ENCODE measurements around the gene OR5H1.
"Not testable (repeated sequence)": the region's sequence is repeated elsewhere in the genome, so short reads cannot be mapped to it uniquely, and the experiment has no call there.

Gene OR5H1

DNA sequence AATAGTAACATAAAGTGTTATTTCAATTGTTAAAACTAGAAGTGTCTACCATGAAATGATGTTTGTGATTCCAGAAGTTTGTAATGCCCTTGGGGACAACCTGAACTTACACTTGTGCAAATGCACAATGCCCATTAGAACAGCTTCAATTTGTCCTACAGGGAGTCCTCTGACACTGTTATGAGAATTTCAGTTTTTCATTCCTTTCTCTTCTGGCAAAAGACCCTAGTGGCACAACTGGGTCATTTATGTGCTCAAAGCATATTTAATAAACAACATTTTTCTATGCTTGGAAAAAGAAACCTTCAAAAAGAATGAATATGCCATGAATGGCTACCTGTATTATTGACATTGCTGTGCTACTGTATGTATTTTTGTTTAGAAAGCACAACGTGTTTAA is at the start of gene OR5H1:
TSS of gene OR5H1 (plus strand) at position 301 of the 400 bp plus-strand sequence. CDS start 1,977 bp downstream, outside the sequence.
- DNase-seq (ENCODE audit: low read depth in 2 of 3, low spot score in 1 of 3), result no peak

DNA sequence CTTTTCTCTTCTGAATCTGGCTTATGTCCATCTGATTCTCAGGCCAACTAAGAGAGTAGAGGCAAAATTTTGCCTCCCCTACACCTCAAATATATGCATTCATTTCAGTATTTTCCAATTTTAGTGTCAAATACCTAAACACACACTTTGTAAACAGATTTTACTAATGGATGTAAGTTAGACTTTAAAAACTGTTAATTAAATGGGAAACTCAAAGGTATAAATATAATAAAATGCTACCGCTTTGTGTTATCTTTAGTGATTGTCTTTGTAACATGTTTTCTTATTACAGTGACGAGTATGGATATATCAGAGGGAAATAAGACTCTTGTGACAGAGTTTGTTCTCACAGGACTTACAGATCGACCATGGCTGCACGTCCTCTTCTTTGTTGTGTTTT is 43.6 kb upstream of the OR5H1 start, which contains the start of gene OR5AC2:
TSS of gene OR5AC2 (plus strand) at position 301 of the 400 bp plus-strand sequence. CDS start at position 301, 0 bp downstream.
- no peak for DNase-seq (ENCODE audit: low read depth in 2 of 3, low spot score in 1 of 3)

DNA sequence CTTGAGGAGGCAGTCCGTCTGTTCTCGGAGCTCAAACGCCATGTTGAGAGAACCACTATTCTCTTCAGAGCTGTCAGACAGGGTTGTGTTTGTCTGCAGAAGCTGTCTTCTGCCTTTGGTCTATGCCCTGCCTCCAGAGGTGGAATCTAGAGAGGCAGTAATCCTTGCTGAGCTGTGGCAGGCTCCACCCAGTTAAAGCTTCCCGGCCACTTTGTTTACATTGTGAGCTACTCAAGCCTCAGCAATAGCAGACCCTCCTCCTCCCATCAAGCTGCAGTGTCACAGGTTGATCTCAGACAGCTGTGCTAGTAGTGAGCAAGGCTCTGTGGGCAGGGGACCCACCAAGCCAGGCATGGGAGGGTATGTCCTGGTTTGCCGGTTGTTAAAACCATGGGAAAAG is 34.6 kb upstream of the OR5H1 start:
- DNase-seq (ENCODE audit: low read depth in 2 of 3, low spot score in 1 of 3), result no peak

DNA sequence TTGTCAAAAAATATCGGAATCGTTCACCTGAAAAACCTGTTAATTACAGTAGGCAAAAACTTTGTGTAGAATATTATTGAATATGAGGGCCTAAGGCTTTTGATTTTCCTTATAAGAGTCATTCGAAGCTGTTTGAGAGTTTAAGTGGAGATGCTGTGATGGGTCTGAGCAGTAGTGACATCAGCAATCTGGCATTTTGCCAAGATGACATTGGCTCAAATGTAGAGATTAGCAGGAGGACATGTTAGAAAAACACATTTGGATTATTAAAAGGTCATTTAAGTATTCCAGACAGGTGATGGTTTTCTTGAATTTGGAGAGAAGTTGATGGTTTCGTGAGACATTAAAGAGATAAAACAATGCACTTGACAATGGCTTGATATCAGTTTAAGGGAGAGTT is 30.7 kb upstream of the OR5H1 start:
- no peak for DNase-seq (ENCODE audit: low read depth in 2 of 3, low spot score in 1 of 3)

DNA sequence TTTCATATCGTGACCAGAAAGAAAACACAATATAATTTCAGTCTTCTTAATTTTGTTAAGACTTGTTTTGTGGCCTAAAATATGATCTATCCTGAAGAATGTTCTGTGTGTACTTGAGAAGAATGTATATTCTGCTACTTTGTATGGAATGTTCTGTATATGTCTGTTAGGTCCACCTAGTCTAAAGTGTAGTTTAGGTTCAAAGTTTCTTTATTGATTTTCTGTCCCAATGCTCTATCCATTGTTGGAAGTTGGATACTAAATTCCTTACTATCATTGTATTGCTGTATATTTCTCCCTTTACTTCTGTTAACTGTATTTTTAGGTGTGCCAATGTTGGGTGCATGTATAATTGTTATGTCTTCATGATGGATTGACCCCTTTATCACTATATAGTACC is 22.4 kb upstream of the OR5H1 start:
- DNase-seq (ENCODE audit: low read depth in 2 of 3, low spot score in 1 of 3), result no peak

DNA sequence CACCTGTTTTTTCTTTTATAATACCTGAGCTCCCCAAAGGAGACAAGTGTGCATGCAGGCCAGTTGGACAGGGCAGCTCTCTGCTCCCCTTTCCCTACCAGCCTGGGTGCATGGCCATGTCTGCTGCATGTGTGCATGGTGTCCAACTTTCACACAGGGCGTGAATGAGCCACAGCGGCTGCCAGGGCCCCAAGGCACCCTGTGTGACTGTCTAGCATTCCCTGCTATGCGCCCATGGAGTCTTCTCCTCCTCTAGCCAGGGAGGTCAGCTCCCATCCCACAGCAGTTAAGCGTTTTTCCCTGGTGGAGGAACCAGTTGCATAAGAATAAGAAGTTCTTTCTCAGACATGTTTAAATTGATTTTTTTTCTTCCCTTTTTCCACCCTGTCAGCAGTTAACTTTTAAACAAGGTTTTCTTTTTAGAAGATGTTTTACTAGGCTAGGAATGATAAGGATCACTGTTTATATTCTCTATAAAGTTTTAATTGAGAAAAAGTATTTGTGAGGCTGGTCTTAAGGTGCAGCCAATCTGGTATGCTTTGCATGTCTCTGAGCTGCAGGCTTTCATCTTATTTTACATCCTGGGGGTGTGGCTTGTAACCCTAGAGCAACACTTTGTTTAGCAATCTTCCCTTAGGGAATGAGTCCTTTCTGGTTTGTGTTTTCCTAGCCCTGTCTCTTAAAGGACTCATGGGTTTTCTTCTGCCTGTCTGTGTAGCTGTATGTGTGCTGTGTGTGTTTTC is 20.5 kb upstream of the OR5H1 start:
- no peak for DNase-seq (ENCODE audit: low read depth in 2 of 3, low spot score in 1 of 3)

DNA sequence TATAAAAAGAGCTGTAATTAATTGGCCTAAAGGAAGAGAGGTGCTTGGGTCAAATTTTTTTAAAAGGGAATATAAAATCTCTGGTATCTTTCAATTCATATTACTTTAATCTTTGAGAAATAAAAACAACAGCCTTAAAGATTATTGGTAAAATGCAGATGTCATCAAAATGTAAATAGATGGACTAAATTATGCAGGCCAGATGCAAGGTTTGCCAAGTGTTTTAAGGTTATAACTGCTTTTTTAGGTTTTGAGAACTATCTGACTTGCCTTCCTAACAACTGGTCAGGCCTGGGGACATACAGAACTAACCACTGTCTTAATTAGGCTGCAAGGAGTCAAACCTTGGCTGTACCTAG is 20.0 kb upstream of the OR5H1 start:
- DNase-seq (ENCODE audit: low read depth in 2 of 3, low spot score in 1 of 3), result no peak

DNA sequence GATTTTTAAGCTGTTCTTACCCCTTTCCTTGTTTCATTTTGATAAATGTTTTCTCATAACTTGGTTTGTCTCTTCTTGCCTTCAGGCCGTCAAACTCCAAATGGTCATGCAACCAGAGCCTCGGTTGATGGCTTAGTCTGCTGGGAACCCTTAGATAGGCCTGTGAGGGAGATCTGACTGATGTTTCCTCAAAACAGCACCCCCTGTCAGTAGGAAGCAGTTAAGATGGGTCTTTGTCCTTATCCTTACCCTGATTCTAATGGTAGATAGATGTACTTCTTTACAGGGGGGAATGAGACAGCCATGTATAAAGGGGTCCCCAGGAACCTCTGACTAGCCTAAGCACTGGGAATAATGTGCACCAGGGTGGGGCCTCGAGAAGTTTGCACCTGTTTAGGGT is 16.3 kb upstream of the OR5H1 start:
- no peak for DNase-seq (ENCODE audit: low read depth in 2 of 3, low spot score in 1 of 3)

DNA sequence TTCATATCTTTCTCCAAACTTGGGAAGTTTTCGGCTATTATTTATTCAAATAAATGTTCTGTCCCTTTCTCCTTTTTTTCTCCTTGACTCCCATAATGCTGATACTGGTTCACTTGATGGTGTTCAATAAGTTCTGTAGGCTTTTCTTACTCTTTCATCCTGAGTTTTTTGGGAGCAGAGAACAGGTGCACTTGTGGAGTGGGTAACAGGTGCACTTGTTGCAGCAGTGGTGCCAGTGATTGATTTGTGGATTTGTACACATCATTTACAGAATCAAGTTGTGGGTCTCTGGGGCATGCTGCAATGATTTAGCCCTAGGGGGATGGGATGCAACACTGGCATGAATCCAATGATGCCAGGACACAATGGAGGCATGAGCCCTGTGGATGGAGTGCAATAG is 14.8 kb upstream of the OR5H1 start:
- DNase-seq (ENCODE audit: low read depth in 2 of 3, low spot score in 1 of 3), result no peak

DNA sequence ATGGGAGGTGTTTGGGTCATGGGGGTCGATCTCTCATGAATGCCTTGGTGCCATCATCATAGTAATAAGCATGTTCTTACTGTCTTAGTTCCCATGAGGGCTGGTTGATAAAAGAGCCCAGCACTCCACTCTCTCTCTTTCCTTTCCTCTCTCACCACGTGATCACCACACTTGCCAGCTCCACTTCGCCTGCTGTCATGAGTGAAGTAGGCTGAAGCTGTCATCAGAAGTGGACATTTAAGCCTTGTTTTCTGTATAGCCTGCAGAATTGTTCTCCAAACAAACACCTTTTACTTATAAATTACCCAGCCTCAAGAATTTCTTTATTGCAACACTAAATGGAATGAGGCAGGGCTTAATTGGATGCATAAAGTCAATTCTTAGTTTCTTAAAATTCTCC is 6.1 kb downstream of the OR5H1 start:
- no peak for DNase-seq (ENCODE audit: low read depth in 2 of 3, low spot score in 1 of 3)

DNA sequence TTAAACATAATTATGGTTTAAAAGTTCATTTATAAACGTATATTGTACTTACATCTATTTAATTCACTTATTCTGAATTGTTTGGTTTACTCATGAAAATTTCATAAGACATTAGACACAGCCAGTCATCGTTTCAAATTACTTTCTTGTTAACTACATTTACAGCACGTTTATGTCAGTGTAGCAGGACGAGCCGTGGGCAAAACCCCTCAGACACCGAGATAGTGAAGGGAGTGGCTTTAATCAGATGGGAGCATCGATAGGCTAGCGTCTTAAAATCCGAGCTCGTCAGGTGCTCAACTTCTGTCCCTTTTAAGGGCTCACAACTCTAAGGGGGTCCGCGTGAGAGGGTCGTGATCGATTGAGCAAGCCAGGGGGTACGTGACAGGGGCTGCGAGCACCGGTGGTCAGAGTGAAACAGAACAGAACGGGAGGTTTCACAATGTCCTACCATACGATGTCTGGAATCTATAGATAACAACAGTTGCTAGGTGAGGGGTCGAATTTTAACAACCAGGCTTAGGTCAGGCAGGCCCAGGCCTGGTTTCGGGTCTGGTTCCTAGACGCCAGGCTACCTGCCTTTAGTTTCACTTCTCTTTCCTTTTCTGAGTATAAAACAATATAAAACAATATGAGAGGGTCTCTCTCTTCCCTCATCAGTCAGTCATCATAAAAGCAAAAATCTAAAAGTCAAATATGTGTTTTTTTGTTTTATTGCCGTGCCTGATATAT is 7.5 kb downstream of the OR5H1 start:
- not testable (repeated sequence) for DNase-seq (ENCODE audit: low read depth in 2 of 3, low spot score in 1 of 3)

DNA sequence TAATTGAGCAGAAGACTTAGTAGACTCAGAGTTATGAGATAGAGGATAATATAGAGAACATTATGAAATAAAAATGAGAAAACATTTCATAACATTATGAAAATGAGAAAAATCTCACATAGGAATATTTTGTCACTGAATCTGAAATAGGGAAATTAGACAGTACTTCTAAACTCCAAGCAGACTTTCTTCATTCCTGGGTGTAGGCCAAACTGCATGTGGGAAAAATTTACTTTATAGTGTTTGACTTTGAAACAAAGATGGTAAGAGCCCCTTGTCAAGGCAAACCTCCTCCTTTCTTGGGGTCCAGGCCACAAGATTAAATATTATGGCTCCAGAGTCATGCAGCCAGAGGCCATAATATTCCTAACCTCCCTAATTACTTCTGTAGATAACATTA is 10.0 kb downstream of the OR5H1 start:
- DNase-seq (ENCODE audit: low read depth in 2 of 3, low spot score in 1 of 3), result no peak

DNA sequence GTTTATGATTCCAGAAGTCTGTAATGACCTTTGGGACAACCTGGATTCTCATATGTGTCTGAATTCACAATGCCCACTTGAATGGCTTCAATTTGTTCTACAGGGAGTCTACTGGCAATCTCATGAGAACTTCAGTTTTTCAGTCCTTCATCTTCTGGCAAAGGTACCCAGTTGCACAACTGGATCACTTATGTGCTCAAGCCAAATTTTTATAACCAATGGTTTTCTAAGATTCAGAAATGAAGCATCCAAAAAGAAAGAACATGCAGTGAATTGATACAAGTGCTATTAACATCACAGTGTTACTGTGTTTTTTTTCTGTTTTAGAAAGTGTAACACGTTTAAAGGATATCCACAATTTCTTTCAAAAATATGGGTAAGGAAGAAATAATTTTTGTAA is 16.7 kb downstream of the OR5H1 start, which contains the start of gene OR5H14:
TSS of gene OR5H14 (plus strand) at position 301 of the 400 bp plus-strand sequence. CDS start 1,907 bp downstream, outside the sequence.
- no peak for DNase-seq (ENCODE audit: low read depth in 2 of 3, low spot score in 1 of 3)

DNA sequence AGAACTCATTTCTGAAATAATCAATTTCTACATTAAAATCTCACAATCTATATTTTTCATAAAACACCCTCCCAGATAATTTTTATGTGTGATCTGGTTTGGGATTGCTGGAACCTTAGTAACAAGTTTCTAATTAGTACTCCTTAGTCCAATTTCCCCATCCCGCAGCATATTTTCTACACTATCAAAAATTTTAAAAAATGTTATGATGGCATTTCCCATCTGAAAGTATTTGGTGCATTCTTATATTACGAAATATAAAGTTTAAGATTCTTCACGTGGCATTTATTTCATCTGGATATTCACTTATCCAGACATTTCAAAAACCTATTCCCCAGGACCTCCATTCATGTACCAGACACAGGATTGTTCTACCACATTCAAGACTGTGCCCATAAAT is 18.2 kb downstream of the OR5H1 start:
- no peak for DNase-seq (ENCODE audit: low read depth in 2 of 3, low spot score in 1 of 3)

DNA sequence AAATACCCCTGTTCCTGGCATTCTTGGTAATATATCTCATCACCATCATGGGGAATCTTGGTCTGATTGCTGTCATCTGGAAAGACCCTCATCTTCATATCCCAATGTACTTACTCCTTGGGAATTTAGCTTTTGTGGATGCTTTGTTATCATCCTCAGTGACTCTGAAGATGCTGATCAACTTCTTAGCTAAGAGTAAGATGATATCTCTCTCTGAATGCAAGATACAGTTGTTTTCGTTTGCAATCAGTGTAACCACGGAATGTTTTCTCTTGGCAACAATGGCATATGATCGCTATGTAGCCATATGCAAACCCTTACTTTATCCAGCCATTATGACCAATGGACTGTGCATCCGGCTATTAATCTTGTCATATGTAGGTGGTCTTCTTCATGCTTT is 18.9 kb downstream of the OR5H1 start:
- not testable (repeated sequence) for DNase-seq (ENCODE audit: low read depth in 2 of 3, low spot score in 1 of 3)

DNA sequence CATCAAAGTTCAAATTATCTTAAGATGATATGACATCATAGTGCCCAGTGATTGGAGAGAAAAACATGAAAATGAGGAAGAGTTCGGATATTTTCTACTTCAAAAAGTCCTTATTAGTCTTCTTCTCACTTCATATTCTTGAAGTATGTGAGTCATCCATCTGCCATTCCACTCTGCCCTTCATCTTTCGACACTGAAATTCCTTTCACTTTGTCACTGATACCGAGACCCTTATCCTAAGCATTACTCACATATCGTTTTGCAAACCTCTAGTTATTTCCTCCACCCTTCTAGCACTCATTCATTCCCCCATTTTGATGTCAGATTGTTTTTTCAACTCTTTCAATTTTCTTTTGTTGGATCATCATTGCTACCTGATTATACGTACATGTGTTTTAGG is 20.7 kb downstream of the OR5H1 start:
- DNase-seq (ENCODE audit: low read depth in 2 of 3, low spot score in 1 of 3), result no peak

DNA sequence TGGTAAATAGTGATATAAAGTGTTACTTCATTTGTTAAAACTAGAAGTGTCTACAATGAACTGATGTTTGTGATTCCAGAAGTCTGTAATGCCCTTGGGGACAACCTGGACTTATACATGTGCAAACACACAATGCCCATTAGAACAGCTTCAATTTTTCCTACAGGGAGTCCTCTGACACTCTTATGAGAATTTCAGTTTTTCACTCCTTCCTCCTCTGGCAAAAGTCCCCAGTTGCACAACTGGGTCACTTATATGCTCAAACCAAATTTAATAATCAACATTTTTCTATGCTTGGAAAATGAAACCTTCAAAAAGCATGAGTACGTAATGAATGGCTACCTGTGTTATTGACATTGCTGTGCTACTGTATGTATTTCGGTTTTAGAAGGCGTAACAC is 35.9 kb downstream of the OR5H1 start, which contains the start of gene OR5H15:
TSS of gene OR5H15 (plus strand) at position 301 of the 400 bp plus-strand sequence. CDS start 2,004 bp downstream, outside the sequence.
- no peak for DNase-seq (ENCODE audit: low read depth in 2 of 3, low spot score in 1 of 3)

DNA sequence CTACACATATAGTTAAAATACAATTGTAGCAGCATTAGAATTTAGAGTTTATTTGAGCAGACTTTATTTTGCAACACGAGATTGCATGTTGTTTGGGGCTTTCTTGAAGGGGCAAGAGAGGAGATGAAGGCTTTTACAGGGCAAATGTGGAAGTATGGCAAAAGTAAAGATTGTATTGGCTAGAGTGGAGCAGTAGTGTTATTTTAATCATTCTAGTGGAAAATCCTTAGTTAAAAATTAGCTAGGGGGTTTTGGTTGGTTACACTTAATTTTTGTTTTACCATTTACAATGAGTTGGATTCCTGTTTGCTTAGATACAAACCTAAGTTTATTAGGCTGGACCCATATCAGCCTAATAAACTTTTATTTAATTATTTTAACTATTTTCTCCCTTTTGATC is 40.5 kb downstream of the OR5H1 start:
- no peak for DNase-seq (ENCODE audit: low read depth in 2 of 3, low spot score in 1 of 3)

DNA sequence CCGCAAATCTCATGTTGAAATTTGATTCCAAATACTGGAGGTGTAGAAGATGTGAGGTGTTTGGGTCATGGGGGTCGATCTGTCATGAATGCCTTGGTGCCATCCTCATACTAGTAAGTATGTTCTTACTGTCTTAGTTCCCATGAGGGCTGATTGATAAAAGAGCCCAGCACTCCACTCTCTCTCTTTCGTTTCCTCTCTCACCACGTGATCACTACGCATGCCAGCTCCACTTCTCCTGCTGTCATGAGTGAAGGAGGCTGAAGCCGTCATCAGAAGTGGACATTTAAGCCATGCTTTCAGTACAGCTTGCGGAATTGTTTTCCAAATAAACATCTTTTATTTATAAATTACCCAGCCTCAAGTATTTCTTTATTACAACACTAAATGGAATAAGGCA is 42.1 kb downstream of the OR5H1 start:
- no peak for DNase-seq (ENCODE audit: low read depth in 2 of 3, low spot score in 1 of 3)

DNA sequence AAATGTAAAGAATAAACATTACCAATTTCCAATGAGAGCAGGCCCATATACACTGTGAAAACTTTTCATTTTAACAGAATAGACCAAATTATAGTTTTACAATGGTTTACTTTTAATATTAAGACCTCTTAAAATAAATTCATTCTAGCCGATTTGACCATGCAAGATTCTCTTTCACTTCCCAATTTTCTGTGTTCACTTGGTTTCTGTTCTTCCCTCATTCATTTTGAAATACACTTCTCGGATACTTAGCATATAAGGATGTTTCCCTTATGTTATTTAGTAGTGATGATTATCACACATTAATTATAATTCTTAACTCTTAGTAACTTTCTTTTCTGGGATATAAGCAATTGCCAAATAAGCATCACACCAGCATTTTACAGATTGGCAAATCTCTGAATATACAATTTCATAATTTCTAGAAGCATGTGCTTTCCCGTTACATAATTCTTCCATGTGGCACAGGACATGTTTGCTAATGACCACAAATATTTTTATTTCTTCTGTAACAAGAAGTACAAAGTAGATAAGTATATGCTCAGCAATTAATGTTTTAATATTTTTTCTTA is 49.9 kb downstream of the OR5H1 start:
- DNase-seq (ENCODE audit: low read depth in 2 of 3, low spot score in 1 of 3), result no peak

DNA sequence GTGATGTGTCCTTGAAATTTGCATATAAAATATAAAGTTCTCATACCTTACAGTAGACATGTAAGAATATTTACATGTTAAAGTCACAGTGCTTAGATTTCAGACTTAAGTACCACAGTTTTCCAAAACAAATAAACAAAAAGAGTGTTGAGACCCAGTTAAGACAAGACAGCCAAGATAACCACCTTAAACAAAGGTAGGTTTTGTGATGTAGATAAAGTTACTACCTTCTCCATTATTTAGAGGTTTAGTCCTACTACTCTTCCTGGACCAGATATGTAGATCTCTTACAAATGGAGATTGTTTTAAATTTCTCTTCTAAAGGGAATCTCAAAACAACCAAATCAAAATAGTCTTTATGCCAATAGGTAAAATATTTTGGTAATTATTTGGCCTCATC is 51.7 kb downstream of the OR5H1 start:
- no peak for DNase-seq (ENCODE audit: low read depth in 2 of 3, low spot score in 1 of 3)

DNA sequence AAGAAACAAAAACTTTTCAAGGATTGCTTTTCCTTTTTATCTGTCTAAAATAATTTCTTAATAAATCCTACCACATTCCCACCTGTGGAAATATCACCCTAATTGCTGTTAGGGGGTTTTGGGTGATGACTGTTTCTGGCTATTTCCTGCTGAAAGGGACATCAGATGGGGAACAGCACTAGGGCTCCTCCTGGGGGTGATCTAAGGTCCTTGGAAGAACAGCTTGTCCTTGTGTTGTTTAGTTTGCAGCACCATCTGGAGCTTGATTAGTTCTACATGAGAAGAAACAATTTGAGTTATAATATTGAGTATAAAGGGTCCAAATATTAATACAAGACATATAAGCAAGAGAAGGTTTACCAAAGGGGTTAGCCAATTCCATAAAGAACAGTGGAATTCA is 54.7 kb downstream of the OR5H1 start:
- no peak for DNase-seq (ENCODE audit: low read depth in 2 of 3, low spot score in 1 of 3)

All from stimulated activated CD4-positive, alpha-beta T cell treated with anti-CD3 and anti-CD28 coated beads, Interleukin-12 subunit alpha, Interleukin-12 subunit beta, amount 100 ng/mL, for 48 hours (primary cell).